ENCODE measurements around the gene BLOC1S1.

BLOC1S1 gene

GRCh38 chr12:55698241-55698955 lies 17.4 kb upstream of the BLOC1S1 start:
- H2AK5ac ChIP-seq (ENCODE audit: low read length): no peak overlapping the region
- H3K36me3 ChIP-seq (ENCODE audit: control insufficient read depth in 1 of 2, insufficient read depth in 2 of 2, low read length in 2 of 2): no peaks in the 10 kb centered on the region
- no CpG with 5 or more reads among the region's 16 CpGs for WGBS (ENCODE audit: extremely low coverage, insufficient coverage, insufficient read length)
- DNase-seq: no peak
- no peak overlapping the region for H3K4me2 ChIP-seq (ENCODE audit: low read length)
- H4K91ac ChIP-seq (ENCODE audit: low read depth, low read length): no peak overlapping the region
- H3K4me3 ChIP-seq (ENCODE audit: low read depth, low read length): no peak overlapping the region
- H2BK12ac ChIP-seq (ENCODE audit: low read length): no peak overlapping the region
- no peak overlapping the region for H3K27ac ChIP-seq (ENCODE audit: low read depth, low read length)
- no peak overlapping the region for H3K9ac ChIP-seq (ENCODE audit: low read length)
- H3K79me2 ChIP-seq (ENCODE audit: control insufficient read depth, insufficient read depth, low read length, poor library complexity): no peaks in the 10 kb centered on the region
- H3K9me3 ChIP-seq (ENCODE audit: insufficient read depth, low read depth, low read length): peaks cover 8% of the 10 kb centered on the region
- H2BK120ac ChIP-seq (ENCODE audit: insufficient read depth, low read length, poor library complexity): no peak overlapping the region
- no peak overlapping the region for H3K18ac ChIP-seq (ENCODE audit: low read length)
- H4K8ac ChIP-seq (ENCODE audit: low read depth, low read length): no peak overlapping the region
- no peaks in the 10 kb centered on the region for H3K27me3 ChIP-seq (ENCODE audit: insufficient read depth, low read length)
- H4K12ac ChIP-seq (ENCODE audit: low read depth, low read length): no peak overlapping the region
- no peak overlapping the region for H3K4ac ChIP-seq (ENCODE audit: low read depth, low read length)
- no peaks in the 10 kb centered on the region for H3K4me1 ChIP-seq (ENCODE audit: control insufficient read depth in 1 of 2, insufficient read depth in 2 of 2, low read length in 2 of 2)
- no peak overlapping the region for H3K14ac ChIP-seq (ENCODE audit: low read length)
- no peaks in the 10 kb centered on the region for H3K79me1 ChIP-seq (ENCODE audit: low read length)
- H2AFZ ChIP-seq (ENCODE audit: insufficient read depth, low read length, poor library complexity): no peak overlapping the region
- H2BK5ac ChIP-seq (ENCODE audit: low read depth, low read length, poor library complexity): no peak overlapping the region
- no peak overlapping the region for H3K23ac ChIP-seq (ENCODE audit: low read length)

- no peak for DNase-seq
- no peaks in the 10 kb centered on the region for H3K4me1 ChIP-seq (ENCODE audit: control insufficient read depth in 1 of 2, insufficient read depth in 2 of 2, low read length in 2 of 2)
- no peak overlapping the region for H2BK12ac ChIP-seq (ENCODE audit: low read length)
- WGBS (ENCODE audit: extremely low coverage, insufficient coverage, insufficient read length): no CpG with 5 or more reads among the region's 1 CpG
- no peak overlapping the region for H2BK120ac ChIP-seq (ENCODE audit: insufficient read depth, low read length, poor library complexity)
- H3K14ac ChIP-seq (ENCODE audit: low read length): no peak overlapping the region
- H3K23ac ChIP-seq (ENCODE audit: low read length): no peak overlapping the region
- H3K27me3 ChIP-seq (ENCODE audit: insufficient read depth, low read length): no peaks in the 10 kb centered on the region
- H3K9ac ChIP-seq (ENCODE audit: low read length): no peak overlapping the region
- H2BK5ac ChIP-seq (ENCODE audit: low read depth, low read length, poor library complexity): no peak overlapping the region
- no peak overlapping the region for H4K12ac ChIP-seq (ENCODE audit: low read depth, low read length)
- no peak overlapping the region for H3K4me2 ChIP-seq (ENCODE audit: low read length)
- H3K9me3 ChIP-seq (ENCODE audit: insufficient read depth, low read depth, low read length): peaks cover 6% of the 10 kb centered on the region
- no peak overlapping the region for H3K27ac ChIP-seq (ENCODE audit: low read depth, low read length)
- H3K79me1 ChIP-seq (ENCODE audit: low read length): no peaks in the 10 kb centered on the region
- no peak overlapping the region for H2AFZ ChIP-seq (ENCODE audit: insufficient read depth, low read length, poor library complexity)
- no peaks in the 10 kb centered on the region for H3K79me2 ChIP-seq (ENCODE audit: control insufficient read depth, insufficient read depth, low read length, poor library complexity)
- no peak overlapping the region for H3K18ac ChIP-seq (ENCODE audit: low read length)
- no peak overlapping the region for H4K91ac ChIP-seq (ENCODE audit: low read depth, low read length)
- H3K36me3 ChIP-seq (ENCODE audit: control insufficient read depth in 1 of 2, insufficient read depth in 2 of 2, low read length in 2 of 2): no peaks in the 10 kb centered on the region
- H2AK5ac ChIP-seq (ENCODE audit: low read length): no peak overlapping the region
- no peak overlapping the region for H3K4ac ChIP-seq (ENCODE audit: low read depth, low read length)
- no peak overlapping the region for H3K4me3 ChIP-seq (ENCODE audit: low read depth, low read length)
- H4K8ac ChIP-seq (ENCODE audit: low read depth, low read length): no peak overlapping the region
These were observed 16.9 kb upstream of the BLOC1S1 start for GRCh38 chr12:55698965-55699364.

- H4K8ac ChIP-seq (ENCODE audit: low read depth, low read length): no peak overlapping the region
- H3K4me3 ChIP-seq (ENCODE audit: low read depth, low read length): no peak overlapping the region
- H2AK5ac ChIP-seq (ENCODE audit: low read length): no peak overlapping the region
- no peak overlapping the region for H4K91ac ChIP-seq (ENCODE audit: low read depth, low read length)
- H3K9ac ChIP-seq (ENCODE audit: low read length): no peak overlapping the region
- H4K12ac ChIP-seq (ENCODE audit: low read depth, low read length): no peak overlapping the region
- H2BK120ac ChIP-seq (ENCODE audit: insufficient read depth, low read length, poor library complexity): no peak overlapping the region
- no peaks in the 10 kb centered on the region for H3K27me3 ChIP-seq (ENCODE audit: insufficient read depth, low read length)
- no peaks in the 10 kb centered on the region for H3K36me3 ChIP-seq (ENCODE audit: control insufficient read depth in 1 of 2, insufficient read depth in 2 of 2, low read length in 2 of 2)
- no peaks in the 10 kb centered on the region for H3K79me2 ChIP-seq (ENCODE audit: control insufficient read depth, insufficient read depth, low read length, poor library complexity)
- DNase-seq: no peak
- H3K79me1 ChIP-seq (ENCODE audit: low read length): no peaks in the 10 kb centered on the region
- H3K4me2 ChIP-seq (ENCODE audit: low read length): no peak overlapping the region
- no peak overlapping the region for H2AFZ ChIP-seq (ENCODE audit: insufficient read depth, low read length, poor library complexity)
- no peak overlapping the region for H2BK12ac ChIP-seq (ENCODE audit: low read length)
- H3K14ac ChIP-seq (ENCODE audit: low read length): no peak overlapping the region
- WGBS (ENCODE audit: extremely low coverage, insufficient coverage, insufficient read length): no CpG with 5 or more reads among the region's 5 CpGs
- H3K23ac ChIP-seq (ENCODE audit: low read length): no peak overlapping the region
- H3K18ac ChIP-seq (ENCODE audit: low read length): no peak overlapping the region
- H3K9me3 ChIP-seq (ENCODE audit: insufficient read depth, low read depth, low read length): peaks cover 3% of the 10 kb centered on the region
- no peak overlapping the region for H2BK5ac ChIP-seq (ENCODE audit: low read depth, low read length, poor library complexity)
- H3K27ac ChIP-seq (ENCODE audit: low read depth, low read length): no peak overlapping the region
- no peak overlapping the region for H3K4ac ChIP-seq (ENCODE audit: low read depth, low read length)
- H3K4me1 ChIP-seq (ENCODE audit: control insufficient read depth in 1 of 2, insufficient read depth in 2 of 2, low read length in 2 of 2): no peaks in the 10 kb centered on the region
These were observed 16.3 kb upstream of the BLOC1S1 start for GRCh38 chr12:55699471-55700055.

GRCh38 chr12:55700255-55701018 lies 15.4 kb upstream of the BLOC1S1 start:
- Histone ChIP-seq H4K8ac (ENCODE audit: low read depth, low read length) (no peak overlapping the region), H3K79me1 (ENCODE audit: low read length) (no peaks in the 10 kb centered on the region), H3K23ac (ENCODE audit: low read length) (no peak overlapping the region), H3K27me3 (ENCODE audit: insufficient read depth, low read length) (no peaks in the 10 kb centered on the region), H2BK5ac (ENCODE audit: low read depth, low read length, poor library complexity) (no peak overlapping the region), H3K4me1 (ENCODE audit: control insufficient read depth in 1 of 2, insufficient read depth in 2 of 2, low read length in 2 of 2) (no peaks in the 10 kb centered on the region), H2AK5ac (ENCODE audit: low read length) (no peak overlapping the region), H4K91ac (ENCODE audit: low read depth, low read length) (no peak overlapping the region), H2BK120ac (ENCODE audit: insufficient read depth, low read length, poor library complexity) (no peak overlapping the region), H4K12ac (ENCODE audit: low read depth, low read length) (no peak overlapping the region), H3K4me3 (ENCODE audit: low read depth, low read length) (no peak overlapping the region), H3K27ac (ENCODE audit: low read depth, low read length) (no peak overlapping the region), H3K9ac (ENCODE audit: low read length) (no peak overlapping the region), H2AFZ (ENCODE audit: insufficient read depth, low read length, poor library complexity) (no peak overlapping the region), H3K14ac (ENCODE audit: low read length) (no peak overlapping the region), H2BK12ac (ENCODE audit: low read length) (no peak overlapping the region), H3K18ac (ENCODE audit: low read length) (no peak overlapping the region), H3K79me2 (ENCODE audit: control insufficient read depth, insufficient read depth, low read length, poor library complexity) (no peaks in the 10 kb centered on the region), H3K4me2 (ENCODE audit: low read length) (no peak overlapping the region), H3K36me3 (ENCODE audit: control insufficient read depth in 1 of 2, insufficient read depth in 2 of 2, low read length in 2 of 2) (no peaks in the 10 kb centered on the region), H3K9me3 (ENCODE audit: insufficient read depth, low read depth, low read length) (peaks cover 3% of the 10 kb centered on the region), H3K4ac (ENCODE audit: low read depth, low read length) (no peak overlapping the region)
- no peak for DNase-seq
- no CpG with 5 or more reads among the region's 21 CpGs for WGBS (ENCODE audit: extremely low coverage, insufficient coverage, insufficient read length)

Data from trophoblast cell (in vitro differentiated cells and primary cell).